Measurements from ENCODE around the gene PTPRN.
"Not testable (repeated sequence)": the region's sequence is repeated elsewhere in the genome, so short reads cannot be mapped to it uniquely, and the experiment has no call there.

The PTPRN gene

DNA sequence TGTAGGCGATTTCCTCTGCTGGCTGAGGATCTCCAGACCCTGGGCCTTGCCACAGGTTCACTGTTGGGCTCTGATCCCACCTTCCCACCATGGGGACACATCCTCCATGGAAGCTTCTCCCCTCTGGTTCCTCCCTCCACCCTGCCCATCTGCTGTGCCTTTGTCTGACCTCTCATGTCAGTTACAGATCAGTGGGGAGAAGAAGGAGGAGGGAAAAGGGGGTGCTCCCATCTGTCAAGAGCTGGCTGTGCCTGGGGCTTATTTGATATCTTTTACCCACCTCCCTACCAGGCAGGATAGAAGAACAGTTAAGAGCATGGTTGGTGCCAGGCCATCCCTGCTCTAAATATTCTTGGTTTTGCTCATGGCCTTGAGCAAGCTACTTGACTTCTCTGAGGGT is 42.3 kb downstream of the PTPRN start:
- DNase-seq, result no peak

- no peak for DNase-seq
Observed at GRCh38 chr2:219266232-219266631, 43.0 kb downstream of the PTPRN start.

DNA sequence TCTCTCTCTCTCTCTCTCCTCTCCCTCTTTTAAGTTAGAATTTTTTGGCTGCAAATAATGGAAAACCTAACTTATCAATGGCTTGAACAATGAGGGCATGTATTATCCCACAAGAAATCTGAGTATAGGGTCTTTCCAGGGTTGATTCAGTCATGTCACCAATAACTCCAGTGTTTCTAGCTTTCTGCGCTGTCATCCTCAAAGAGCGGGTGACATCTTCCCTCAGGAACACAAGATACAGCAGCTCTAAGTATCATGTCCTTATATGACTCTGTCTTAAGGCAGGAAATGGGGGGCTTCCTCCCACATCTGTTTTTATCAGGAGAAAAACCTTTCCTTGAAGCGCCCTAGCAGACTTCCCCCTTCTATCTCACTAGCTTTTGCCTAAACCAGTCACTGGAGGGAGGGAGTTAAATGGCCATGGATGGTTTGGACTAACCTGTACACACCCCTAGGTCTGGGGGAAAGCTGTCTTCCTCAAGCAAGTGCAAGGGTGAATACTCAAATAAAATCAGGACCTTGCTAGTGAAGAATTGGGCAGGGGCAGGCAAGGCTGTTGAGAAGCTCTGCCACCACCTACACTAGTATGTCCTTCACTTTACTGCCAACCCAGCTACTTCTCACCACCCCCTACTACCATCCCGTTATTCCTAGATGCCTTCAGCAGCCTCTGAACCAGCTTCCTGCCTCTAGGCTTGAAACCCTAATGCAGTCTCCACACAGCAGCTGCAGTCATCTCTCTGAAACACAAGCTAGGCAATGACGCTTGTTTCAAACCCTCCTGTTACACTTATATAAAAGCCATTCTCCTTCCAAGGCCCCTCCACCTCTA is 48.0 kb downstream of the PTPRN start:
- no peak for DNase-seq

- DNase-seq, result not testable (repeated sequence)
Observed at GRCh38 chr2:219258942-219259341, 50.3 kb downstream of the PTPRN start.

GRCh38 chr2:219254590-219255201 is 54.5 kb downstream of the PTPRN start:
- DNase-seq, result no peak

DNA sequence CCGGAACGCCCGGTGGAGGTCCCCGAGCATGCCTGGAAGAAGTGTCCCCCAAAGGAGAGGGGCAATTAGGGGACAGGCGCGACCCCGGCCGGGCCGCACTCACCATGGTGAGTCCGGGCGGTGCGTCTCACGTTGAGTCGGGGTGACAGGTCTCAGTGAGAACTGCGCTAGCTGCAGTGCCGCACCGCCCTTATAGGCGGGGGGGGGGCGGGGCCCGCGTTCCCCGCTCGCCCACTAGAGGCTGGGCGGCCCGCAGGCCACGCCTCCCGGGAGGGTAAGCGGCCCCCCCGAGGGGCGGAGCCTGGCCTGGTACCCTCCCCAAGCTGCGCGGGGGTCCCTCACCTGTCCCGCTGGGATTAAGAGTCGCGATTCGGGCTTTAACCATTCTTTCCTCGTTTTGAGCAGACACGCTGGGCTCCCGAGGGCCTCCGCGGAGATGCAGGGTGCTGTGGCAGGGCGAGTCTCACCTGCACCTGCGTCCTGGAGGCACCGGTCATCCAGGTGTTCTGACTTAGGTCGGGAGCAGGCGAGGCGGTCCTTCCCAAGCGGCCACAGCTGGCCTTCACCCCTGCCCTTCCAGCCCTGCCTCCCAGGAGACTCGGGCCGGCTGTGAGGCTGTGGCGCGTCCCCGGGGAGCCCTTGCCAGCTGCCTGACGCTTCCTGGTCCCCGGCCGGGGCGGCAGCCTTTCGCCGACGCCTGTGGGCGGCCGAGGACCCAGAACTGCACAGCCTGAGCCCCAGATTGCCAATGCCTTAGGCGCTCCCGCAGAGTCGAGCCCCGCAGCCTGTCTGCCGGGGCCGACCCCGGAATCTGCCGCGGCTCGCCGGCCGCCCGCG is 55.2 kb downstream of the PTPRN start, which contains the start of gene TUBA4A:
TSS of gene TUBA4A (minus strand) at position 166 of the 837 bp plus-strand sequence. CDS start at position 106, 60 bp downstream.
- DNase-seq, result peak; percentile 58

- DNase-seq, result peak; percentile 50
Observed at GRCh38 chr2:219252900-219253752, 56.1 kb downstream of the PTPRN start, which contains the start of gene TUBA4B. TSS of gene TUBA4B (plus strand) at chr2:219253243. CDS start at chr2:219253408, 165 bp downstream.

DNA sequence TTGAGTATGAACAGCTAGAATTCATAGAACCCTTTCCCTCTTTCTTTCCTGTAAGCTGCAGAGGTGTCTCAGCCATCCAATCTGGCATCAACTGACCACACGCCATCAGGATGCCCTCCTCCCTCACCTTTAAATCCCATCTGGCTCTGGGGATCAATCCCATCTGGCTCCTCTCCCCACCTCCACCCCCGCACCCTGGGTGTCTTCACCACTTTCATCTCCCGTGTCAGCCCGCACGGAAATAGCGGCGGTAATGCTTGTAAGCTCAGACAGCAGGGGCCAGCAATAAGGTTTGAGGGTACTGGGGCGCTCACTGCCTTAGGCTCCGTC is 56.7 kb downstream of the PTPRN start:
- no peak for DNase-seq

DNA sequence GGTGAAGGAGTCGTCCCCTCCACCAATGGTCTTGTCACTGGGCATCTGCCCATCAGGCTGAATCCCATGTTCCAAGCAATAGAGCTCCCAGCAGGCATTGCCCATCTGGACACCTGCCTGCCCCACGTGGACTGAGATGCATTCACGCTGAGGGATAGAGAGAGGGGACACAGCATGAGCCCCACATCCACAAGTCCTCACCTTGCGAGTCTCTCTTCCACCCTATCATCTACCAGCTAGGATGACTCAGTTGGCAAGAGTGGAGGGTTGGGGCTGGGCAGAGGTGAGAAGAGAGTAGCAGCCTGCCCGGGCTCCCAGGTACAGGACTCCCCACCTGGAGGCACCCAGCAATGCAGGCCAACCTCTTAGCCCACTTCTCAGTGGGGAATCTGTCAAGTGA is 57.1 kb downstream of the PTPRN start:
- no peak for DNase-seq

- no peak for DNase-seq
Observed at GRCh38 chr2:219251656-219252055, 57.5 kb downstream of the PTPRN start.

DNA sequence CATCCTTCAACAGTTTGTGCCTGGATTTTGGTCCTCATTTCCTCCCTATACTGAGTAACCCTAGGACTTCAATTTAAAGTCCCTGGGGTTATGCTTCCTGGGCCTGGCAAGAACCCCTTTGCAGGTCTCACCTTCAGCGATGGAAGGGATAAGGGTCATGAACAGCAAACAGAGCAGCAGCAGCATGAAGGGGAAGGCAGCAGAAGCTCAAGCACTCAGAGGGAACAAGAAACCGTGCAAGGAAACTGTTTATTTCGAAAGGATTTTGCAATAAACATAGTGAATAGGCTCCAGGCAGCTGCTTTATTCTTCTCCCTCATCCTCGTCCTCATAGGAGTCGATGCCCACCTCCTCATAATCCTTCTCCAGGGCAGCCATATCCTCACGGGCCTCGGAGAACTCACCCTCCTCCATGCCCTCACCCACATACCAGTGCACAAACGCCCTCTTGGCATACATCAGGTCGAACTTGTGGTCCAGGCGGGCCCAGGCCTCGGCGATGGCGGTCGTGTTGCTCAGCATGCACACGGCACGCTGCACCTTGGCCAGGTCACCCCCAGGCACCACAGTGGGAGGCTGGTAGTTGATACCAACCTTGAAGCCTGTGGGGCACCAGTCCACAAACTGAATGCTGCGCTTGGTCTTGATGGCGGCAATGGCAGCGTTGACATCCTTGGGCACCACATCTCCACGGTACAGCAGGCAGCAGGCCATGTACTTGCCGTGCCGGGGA is 59.0 kb downstream of the PTPRN start:
- no peak for DNase-seq

DNA sequence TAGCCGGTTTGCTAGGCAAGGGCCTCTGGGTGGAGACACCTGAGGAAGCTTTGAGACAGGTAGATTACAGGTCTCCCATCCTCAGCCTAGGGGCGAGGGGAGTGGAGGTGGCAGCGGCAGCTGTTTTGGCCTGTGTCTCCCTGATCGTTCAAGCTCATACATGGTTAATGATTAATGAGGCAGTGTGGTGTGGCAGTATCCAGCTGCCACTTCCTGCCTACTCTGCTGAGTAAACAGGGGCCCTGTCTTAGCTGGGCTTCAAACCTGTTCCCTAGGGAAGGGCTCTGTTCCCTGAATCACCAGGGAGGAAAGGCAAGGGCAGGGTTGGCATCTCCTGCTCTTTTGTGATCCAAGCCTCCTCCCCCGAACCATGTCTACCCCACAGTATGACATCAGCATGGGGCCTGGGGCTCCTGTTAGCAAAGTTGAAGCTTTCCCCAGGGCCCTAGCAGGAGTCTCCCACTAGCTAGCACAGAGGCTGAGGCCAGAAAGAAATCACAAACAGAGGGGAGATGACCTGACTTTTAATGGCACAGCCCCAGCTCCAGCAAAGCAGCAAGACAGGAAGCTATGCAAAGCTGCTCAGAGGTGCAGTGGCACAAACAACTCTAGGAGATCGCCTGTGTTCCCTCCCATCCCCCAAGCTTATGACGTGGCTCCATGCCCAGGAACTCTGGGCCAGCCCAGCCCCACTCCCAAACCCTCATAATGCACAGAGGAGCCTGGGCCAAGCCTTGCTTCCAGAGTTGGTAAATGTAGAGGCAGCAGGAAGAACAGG is 59.8 kb downstream of the PTPRN start:
- DNase-seq, result peak; percentile 81

- no peak for DNase-seq
Observed at GRCh38 chr2:219248845-219249202, 60.4 kb downstream of the PTPRN start.

DNA sequence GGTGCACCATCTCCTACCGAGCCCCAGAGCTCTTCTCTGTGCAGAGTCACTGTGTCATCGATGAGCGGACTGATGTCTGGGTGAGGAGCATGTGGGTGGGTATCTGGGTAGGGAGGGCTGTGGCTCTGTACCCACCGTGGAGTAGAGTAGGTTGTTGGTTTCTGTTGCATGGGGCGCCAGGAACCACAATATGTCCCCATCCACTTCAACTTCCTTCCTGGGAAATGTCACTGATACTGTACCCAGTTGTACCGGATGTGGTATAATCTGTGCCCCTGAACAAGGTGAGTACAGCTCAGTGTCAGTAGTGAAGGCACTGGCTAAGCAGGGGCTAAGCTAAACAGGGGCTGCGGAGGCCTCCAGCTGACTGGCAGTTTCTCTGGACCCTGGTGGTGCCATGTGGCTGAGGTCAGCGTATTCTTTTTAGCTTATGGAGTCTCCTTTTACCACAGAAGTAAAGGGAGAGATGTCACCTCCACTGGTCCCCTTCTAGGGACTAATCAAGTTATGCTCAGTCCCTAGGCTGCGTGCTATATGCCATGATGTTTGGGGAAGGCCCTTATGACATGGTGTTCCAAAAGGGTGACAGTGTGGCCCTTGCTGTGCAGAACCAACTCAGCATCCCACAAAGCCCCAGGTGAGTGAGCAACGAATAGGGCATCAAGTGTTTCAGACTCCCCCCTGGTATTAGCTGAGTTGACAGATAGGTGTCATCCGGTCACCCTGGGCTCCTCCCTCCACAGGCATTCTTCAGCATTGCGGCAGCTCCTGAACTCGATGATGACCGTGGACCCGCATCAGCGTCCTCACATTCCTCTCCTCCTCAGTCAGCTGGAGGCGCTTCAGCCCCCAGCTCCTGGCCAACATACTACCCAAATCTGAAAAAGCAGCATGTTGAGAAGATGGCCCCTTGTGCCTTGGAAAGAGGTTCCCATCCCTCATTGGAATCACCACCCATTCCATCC is 61.2 kb downstream of the PTPRN start:
- DNase-seq, result no peak

GRCh38 chr2:219246559-219246958 is 62.6 kb downstream of the PTPRN start:
- no peak for DNase-seq

DNA sequence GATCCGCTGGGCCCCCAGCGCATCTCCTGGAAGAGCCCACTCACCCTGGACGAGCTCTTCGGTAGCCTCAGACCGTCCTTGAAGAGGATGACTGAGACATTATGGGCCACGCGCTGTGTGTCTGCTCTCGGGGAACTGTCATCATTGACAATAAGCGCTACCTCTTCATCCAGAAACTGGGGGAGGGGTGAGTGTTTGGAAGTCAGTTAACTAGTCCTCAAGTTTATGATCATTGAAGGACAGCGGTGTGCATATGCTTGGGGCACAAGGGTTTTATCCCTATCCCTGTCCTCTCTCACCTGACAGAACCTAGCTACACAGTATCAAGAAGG is 63.3 kb downstream of the PTPRN start:
- no peak for DNase-seq

DNA sequence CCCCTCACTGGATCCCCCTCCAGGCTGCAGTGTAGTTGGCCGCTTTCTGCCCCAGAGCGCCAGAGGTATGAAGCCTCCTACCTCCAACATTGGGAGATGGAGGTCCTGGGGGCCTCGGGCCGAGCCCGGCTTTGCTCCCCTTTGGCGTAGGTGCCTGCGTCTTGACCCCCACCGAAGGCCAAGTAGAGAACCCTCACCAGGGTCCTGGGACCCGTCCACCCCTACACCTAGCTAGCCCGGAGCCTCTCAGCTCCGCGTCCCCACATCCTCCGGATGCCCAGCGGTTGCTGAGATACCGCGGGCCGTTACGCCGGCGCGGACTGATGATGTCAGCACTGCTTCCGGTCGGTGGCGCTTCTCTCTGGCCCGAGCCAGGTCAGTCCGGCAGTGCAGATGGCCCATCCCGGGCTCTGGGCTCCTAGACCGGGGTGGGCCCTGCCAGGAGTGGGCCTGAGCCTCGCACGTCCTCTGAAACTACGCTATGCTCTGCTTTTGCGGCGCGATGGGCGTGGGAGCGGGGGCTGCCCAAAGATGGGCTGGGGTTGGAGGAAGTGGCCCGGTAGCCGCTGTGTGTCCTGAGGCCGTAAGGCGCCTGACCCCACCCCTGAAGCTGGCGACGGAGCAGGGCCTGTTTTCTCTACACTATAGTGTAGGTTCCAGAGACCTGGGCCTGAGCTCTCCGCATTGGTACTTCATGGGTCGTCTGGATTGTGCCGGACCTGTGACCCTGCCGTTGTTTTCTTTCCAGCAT is 63.9 kb downstream of the PTPRN start, which contains the start of the genes GLB1L and STK16:
TSS of gene GLB1L (minus strand) at position 297 of the 751 bp plus-strand sequence. CDS start 1,871 bp downstream, outside the sequence.
TSS of gene STK16 (plus strand) at position 332 of the 751 bp plus-strand sequence. CDS start 521 bp downstream, outside the sequence.
- peak; percentile 91 for DNase-seq

DNA sequence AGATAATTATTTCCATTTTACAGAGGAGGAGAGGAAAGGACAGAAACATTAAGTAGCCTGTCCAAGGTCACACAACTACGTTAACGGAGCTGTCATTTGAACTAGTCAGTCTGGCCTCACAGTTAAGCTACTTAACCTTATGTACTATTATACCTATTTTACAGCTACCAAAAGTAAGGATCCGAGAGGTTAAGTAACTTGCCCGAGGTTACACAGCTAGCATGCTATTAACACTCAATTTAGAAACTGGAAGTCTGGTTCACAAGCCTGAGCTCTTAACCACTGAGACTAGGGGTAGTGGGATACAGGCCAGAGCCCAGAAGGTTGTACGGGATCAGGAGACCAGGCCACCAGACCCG is 64.4 kb downstream of the PTPRN start:
- DNase-seq, result no peak

- no peak for DNase-seq
Observed at GRCh38 chr2:219243291-219243761, 65.9 kb downstream of the PTPRN start.

Measured in fibroblast of skin of right biceps (primary cell).